Activated CD4-positive, alpha-beta T cell treated with anti-CD3 and anti-CD28 coated beads, Interleukin-2, amount 10 ng/mL, durations not matched to agents 24 days and 14 days (primary cell): ENCODE results near the gene ZNF638. TPM values are rescaled to one million over a fixed set of nuclear protein-coding genes. Genes with fewer than 3 reads are reported as not detected.

ENCODE experiments used
- DNase-seq: peaks from one replicate; pipeline ENCODE4 v3.0.0; 2022
- H3K27ac Mint-ChIP-seq: one replicate; pipeline ENCODE4 v1.8.0; 2022; ENCODE audit warnings: mild to moderate bottlenecking, mixed read lengths
- H3K27me3 Mint-ChIP-seq: one replicate; pipeline ENCODE4 v1.8.0; 2022; ENCODE audit warnings: mixed read lengths
- H3K36me3 Mint-ChIP-seq: one replicate; pipeline ENCODE4 v1.8.0; 2022; ENCODE audit warnings: low read depth, mild to moderate bottlenecking, mixed read lengths
- H3K4me1 Mint-ChIP-seq: one replicate; pipeline ENCODE4 v1.8.0; 2021; ENCODE audit warnings: mixed read lengths
- H3K4me3 Mint-ChIP-seq: one replicate; pipeline ENCODE4 v1.8.0; 2022; ENCODE audit warnings: mild to moderate bottlenecking, moderate library complexity, mixed read lengths
- H3K9me3 Mint-ChIP-seq: one replicate; pipeline ENCODE4 v1.8.0; 2021; ENCODE audit warnings: mixed read lengths
- intact Hi-C: fragments of 100-400 bp; cut with micrococcal nuclease; formaldehyde crosslinking; loops from one replicate; pipeline ENCODE4 v1.15.1; 2023
- total RNA-seq: library from RNA; stranded (reverse); gene quantifications from 2 replicates; pipeline ENCODE4 v1.2.3, GENCODE V29; 2022

Gene ZNF638, protein sequence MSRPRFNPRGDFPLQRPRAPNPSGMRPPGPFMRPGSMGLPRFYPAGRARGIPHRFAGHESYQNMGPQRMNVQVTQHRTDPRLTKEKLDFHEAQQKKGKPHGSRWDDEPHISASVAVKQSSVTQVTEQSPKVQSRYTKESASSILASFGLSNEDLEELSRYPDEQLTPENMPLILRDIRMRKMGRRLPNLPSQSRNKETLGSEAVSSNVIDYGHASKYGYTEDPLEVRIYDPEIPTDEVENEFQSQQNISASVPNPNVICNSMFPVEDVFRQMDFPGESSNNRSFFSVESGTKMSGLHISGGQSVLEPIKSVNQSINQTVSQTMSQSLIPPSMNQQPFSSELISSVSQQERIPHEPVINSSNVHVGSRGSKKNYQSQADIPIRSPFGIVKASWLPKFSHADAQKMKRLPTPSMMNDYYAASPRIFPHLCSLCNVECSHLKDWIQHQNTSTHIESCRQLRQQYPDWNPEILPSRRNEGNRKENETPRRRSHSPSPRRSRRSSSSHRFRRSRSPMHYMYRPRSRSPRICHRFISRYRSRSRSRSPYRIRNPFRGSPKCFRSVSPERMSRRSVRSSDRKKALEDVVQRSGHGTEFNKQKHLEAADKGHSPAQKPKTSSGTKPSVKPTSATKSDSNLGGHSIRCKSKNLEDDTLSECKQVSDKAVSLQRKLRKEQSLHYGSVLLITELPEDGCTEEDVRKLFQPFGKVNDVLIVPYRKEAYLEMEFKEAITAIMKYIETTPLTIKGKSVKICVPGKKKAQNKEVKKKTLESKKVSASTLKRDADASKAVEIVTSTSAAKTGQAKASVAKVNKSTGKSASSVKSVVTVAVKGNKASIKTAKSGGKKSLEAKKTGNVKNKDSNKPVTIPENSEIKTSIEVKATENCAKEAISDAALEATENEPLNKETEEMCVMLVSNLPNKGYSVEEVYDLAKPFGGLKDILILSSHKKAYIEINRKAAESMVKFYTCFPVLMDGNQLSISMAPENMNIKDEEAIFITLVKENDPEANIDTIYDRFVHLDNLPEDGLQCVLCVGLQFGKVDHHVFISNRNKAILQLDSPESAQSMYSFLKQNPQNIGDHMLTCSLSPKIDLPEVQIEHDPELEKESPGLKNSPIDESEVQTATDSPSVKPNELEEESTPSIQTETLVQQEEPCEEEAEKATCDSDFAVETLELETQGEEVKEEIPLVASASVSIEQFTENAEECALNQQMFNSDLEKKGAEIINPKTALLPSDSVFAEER (N-terminal part only)
- total RNA-seq: 90.2 and 91.5 TPM in 2 replicates

DNA sequence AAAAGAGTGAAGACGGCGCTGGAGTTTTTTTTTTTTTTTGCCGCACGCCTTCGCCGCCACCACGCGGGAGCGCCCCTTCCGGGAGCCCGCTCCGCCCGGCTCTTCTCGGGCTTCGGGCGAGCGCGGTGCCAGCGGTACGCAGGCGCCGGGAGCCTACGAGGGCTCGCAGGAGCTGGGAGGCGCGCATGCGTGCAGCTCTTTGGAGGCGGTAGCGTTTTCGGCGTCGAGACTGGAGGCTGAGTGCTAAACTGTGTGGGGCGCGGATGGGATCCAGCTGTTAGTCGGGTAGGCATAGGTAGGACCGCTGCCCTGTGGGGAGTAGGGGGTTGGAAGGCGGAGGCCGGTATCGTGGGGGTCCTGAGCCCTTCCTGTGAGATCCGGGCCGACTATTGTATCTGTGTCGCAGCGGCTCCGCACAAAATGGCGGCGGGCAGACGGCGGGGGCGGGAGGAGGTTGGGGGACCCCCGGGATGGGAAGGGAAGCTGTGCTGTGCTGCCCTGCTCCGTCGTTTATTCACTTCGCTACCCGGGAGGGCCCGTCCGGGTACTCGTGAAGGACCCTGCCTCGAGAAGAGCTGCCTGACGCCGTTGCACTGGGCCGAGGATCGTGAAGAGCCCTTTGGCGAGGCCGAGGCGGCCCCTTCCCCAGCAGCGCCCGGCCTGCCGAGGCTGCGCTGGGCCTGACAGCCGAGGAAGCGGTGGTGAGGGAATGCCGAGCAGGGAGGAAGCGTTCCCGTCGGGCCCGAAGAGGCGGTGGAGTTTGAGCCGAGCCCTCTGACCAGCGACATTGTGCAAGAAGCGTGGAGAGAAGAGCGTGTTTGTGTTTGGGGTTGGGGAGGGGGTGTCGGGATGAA lies at the start of gene ZNF638:
ZNF638 (plus strand) TSS at position 202 of the 854 bp plus-strand sequence. CDS start 17,173 bp downstream, outside the sequence.
- H3K27me3 Mint-ChIP-seq: peaks cover 12% of the 10 kb centered on the region
- H3K27ac Mint-ChIP-seq: peak within 1 kb of the TSS; percentile 100

DNA sequence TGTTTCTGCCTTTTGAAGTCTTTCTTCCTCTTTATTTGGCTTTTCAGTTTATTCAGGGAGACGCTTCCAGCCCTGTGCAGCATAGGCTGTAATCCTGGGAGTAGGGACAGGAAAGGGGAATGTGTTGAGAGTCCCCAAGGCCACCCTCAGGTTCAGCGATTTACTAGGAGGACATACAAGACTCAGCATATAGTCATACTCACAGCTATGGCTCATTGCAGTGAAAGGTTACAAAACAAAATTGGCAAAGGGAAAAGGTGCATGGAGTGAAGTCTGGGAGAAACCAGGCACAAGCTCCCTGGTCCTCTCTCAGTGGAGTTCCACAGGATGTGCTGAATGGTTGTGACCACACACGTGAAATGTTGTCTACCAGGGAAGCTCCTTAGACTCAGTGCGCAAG lies 49.6 kb upstream of the ZNF638 start:
- H3K27me3 Mint-ChIP-seq: peaks cover 53% of the 10 kb centered on the region
- no peaks in the 10 kb centered on the region for H3K9me3 Mint-ChIP-seq
- intact Hi-C loops: no loop called here
- H3K27ac Mint-ChIP-seq: no peak overlapping the region
- peaks cover 9% of the 10 kb centered on the region for H3K4me1 Mint-ChIP-seq
- H3K36me3 Mint-ChIP-seq: no peaks in the 10 kb centered on the region
- H3K4me3 Mint-ChIP-seq: no peak overlapping the region
- no peak for DNase-seq

More for the DNA sequence above, at the start of gene ZNF638:
- intact Hi-C loops: loop anchor here (1.0 to 2.0 kb wide), 4 partner anchors 21 to 264 kb away; partner anchors contain the start of genes MCEE, MPHOSPH10, NAGK and PAIP2B
- Mint-ChIP-seq H3K36me3 (peaks cover 24% of the 10 kb centered on the region), H3K4me3 (peak within 1 kb of the TSS; percentile 94), H3K9me3 (no peaks in the 10 kb centered on the region), H3K4me1 (peaks cover 20% of the 10 kb centered on the region)
- DNase-seq: peak; percentile 98

DNA sequence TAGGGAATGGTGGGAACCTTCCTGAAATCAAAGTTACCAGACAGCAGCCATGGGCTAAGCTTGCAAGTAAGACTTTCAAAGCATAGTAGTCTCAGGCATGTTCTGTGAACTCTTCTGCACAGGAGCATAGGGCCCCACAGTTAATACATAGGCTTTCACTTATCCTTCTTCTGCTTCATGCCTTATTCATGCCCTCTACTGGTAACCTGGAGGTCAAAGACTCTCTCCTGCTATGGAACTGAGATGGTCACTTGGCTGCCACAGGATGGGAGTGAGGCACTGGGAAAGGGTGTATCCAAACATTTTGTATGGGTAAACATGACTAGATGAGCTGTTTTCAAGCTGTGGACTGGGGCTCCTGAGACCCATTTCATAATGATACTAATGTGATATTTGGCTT lies 49.1 kb upstream of the ZNF638 start:
- Mint-ChIP-seq H3K27me3 (peaks cover 49% of the 10 kb centered on the region), H3K36me3 (no peaks in the 10 kb centered on the region), H3K27ac (no peak overlapping the region), H3K4me3 (no peak overlapping the region), H3K4me1 (peaks cover 5% of the 10 kb centered on the region), H3K9me3 (no peaks in the 10 kb centered on the region)
- intact Hi-C loops: no loop called here
- DNase-seq: no peak

DNA sequence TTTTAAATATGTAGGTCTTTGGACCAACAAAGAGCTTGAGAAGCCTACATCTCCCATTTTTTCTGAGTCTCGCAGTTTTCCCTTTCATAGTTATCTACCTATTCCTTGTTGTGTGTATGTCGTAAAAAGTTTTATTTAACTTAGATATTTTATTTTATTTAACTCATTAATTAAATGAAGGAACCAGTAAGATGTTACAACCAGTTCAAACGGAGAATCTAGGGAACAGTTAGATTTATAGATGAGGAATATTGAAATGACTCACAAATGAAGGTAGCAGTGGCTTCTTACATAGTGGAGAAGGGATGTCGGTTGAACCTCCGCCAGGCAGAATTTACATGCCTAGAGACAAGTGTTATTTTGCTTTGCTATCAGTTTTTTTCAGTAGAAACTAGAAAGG lies 48.5 kb upstream of the ZNF638 start:
- Mint-ChIP-seq H3K9me3 (no peaks in the 10 kb centered on the region), H3K27me3 (peaks cover 43% of the 10 kb centered on the region), H3K4me1 (no peaks in the 10 kb centered on the region), H3K4me3 (no peak overlapping the region), H3K36me3 (no peaks in the 10 kb centered on the region), H3K27ac (no peak overlapping the region)
- no peak for DNase-seq
- intact Hi-C loops: no loop called here

DNA sequence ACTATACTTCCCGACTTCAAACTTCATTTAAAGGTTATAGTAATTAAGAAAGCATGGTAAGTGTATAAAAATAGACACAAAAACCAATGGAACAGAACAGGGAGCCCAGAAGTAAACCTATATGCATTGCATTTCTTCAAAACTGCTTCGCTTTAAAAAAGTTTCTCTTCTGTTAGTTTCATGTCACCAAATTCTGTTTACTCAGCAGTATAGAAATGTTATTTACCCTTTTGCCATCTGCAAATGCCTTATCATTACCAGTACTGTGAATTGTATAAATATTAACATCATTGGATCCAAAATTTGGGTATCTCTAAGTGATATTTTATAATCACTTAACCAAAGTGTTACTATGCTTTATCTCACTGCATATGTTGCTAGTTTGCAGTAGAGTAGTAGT lies 45.9 kb upstream of the ZNF638 start:
- intact Hi-C loops: no loop called here
- H3K4me1 Mint-ChIP-seq: no peaks in the 10 kb centered on the region

DNA sequence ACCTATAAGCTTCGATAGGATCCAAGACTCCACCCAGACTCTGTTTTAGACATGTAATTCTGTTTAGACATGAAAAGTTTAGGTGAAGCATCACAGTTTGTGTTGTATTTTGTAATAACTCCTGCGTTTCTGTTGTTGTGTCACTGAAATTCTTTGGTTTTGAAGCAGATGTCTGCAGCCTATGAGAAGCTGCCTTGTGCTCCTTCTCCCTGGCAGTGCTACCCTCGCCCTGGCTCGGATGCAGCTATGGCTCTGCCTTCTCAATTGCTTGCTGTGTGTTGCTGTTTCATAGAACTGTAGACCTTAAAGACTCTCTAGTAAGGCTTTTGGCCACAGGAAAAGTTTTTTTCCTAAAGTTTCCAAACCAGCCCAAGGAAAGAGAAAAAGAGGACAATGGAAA lies 40.2 kb upstream of the ZNF638 start:
- intact Hi-C loops: no loop called here
- no peaks in the 10 kb centered on the region for H3K4me1 Mint-ChIP-seq
- no peaks in the 10 kb centered on the region for H3K9me3 Mint-ChIP-seq
- no peak overlapping the region for H3K4me3 Mint-ChIP-seq
- no peaks in the 10 kb centered on the region for H3K36me3 Mint-ChIP-seq
- DNase-seq: no peak
- H3K27me3 Mint-ChIP-seq: peaks cover 8% of the 10 kb centered on the region
- no peak overlapping the region for H3K27ac Mint-ChIP-seq

More for the DNA sequence above, 45.9 kb upstream of the ZNF638 start:
- Mint-ChIP-seq H3K9me3 (no peaks in the 10 kb centered on the region), H3K27ac (no peak overlapping the region), H3K27me3 (peaks cover 29% of the 10 kb centered on the region), H3K36me3 (no peaks in the 10 kb centered on the region), H3K4me3 (no peak overlapping the region)
- no peak for DNase-seq

DNA sequence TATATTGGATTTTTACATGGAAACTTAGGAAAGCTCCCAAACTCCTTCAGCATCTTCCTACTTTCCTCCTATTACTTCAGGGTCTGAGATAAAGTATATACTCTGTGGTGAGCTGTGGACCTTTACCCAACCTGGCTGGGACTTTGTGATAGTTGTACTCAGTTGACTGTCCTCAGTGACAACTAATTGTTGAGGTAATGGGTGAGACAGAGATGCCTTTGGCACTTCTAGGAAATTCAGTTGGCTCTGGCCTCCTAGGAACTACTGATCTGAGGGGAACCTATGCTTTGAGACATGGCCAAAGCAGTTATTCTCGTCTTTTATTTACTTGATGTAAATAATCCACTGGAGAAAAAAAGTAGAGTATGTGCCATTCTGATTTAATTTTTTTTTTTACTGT lies 39.4 kb upstream of the ZNF638 start:
- DNase-seq: no peak
- intact Hi-C loops: no loop called here
- Mint-ChIP-seq H3K9me3 (no peaks in the 10 kb centered on the region), H3K27ac (no peak overlapping the region), H3K4me1 (no peaks in the 10 kb centered on the region), H3K4me3 (no peak overlapping the region), H3K36me3 (no peaks in the 10 kb centered on the region), H3K27me3 (peaks cover 10% of the 10 kb centered on the region)

DNA sequence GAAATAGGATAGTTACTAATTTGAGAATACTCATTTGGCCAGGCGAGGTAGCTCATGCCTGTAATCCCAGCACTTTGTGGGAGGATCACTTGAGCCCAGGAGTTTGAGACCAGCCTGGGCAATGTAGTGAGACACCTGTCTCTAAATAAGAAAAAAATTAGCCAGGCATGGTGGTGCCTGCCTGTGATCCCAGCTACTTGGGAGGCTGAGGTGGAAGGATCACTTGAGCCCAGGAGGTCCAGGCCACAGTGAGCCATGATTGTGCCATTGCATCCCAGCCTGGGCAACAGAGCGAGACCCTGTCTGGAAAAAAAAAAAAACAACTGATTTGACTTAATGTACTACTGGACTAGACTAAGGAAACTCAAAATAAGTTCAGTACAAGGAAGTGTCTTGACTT lies 32.7 kb upstream of the ZNF638 start:
- Mint-ChIP-seq H3K4me3 (no peak overlapping the region), H3K36me3 (no peaks in the 10 kb centered on the region), H3K27me3 (peaks cover 8% of the 10 kb centered on the region), H3K4me1 (no peaks in the 10 kb centered on the region), H3K27ac (no peak overlapping the region), H3K9me3 (no peaks in the 10 kb centered on the region)
- intact Hi-C loops: loop anchor here (1.0 kb wide), 1 partner anchor 211 kb away; no protein-coding TSS in a partner anchor
- no peak for DNase-seq

DNA sequence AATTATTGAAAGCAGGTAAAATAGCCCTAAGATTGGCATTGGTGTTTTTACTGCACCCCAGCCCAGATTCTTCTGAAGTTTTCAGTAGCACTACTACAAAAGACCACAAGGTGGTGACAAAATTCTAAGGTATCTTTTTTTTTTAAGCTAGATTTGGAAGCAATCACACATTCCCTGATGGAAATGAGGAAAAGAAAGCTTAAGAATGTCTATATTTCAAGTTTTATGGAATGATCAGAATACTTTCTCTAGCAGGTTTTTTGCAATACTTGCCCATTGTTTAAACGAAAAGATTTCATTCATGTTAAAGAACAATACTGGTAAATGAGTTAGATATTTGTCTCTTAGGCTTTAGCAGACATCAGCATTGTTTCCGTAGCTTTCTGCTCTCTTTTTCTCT lies 32.1 kb upstream of the ZNF638 start:
- H3K27ac Mint-ChIP-seq: no peak overlapping the region
- intact Hi-C loops: loop anchor here (1.0 kb wide), 1 partner anchor 211 kb away; no protein-coding TSS in a partner anchor
- H3K27me3 Mint-ChIP-seq: peaks cover 9% of the 10 kb centered on the region
- no peaks in the 10 kb centered on the region for H3K36me3 Mint-ChIP-seq
- DNase-seq: peak; percentile 67
- H3K9me3 Mint-ChIP-seq: no peaks in the 10 kb centered on the region
- H3K4me1 Mint-ChIP-seq: no peaks in the 10 kb centered on the region
- no peak overlapping the region for H3K4me3 Mint-ChIP-seq

DNA sequence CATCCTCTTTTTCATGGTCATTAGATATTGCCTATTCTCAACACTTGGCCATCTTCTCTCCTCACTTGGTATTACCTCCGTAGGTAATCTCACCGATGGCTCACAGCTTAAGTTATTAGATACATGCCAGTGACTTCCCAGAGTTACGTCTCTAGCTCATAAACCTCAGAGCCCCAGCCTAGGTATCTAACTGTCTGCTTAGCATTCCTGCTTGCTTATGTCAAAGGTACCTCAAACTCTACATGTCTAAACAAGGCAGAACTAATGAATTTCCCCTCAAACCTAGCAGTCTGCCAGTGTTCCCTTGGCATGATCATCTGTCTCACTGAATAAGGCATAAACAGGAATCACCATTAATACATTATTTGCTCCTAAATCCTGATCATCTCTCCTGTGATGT lies 27.7 kb upstream of the ZNF638 start:
- no peaks in the 10 kb centered on the region for H3K36me3 Mint-ChIP-seq
- peaks cover 11% of the 10 kb centered on the region for H3K27me3 Mint-ChIP-seq
- H3K27ac Mint-ChIP-seq: no peak overlapping the region
- no peaks in the 10 kb centered on the region for H3K9me3 Mint-ChIP-seq
- no peaks in the 10 kb centered on the region for H3K4me1 Mint-ChIP-seq
- H3K4me3 Mint-ChIP-seq: no peak overlapping the region
- DNase-seq: no peak
- intact Hi-C loops: no loop called here

DNA sequence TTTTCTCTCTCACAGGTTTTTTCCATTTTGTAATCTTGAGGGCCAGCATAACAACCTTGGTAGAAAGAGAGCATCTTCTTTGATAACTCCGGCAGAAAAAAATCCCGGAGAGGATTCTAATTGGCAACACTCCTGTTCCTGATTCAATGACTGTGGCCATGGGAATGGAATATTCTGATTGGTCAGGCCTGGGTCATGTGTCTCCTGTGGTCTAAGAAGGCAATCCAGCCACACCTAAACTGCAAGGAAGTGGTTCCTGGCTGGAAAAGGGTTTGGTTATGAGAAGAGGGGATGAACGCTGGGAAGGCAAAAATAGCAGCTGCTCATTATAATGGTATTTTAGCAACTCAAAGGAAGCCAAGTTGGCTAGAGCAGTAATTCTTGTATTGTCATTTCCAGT lies 24.8 kb upstream of the ZNF638 start:
- no peak overlapping the region for H3K4me3 Mint-ChIP-seq
- no peaks in the 10 kb centered on the region for H3K36me3 Mint-ChIP-seq
- intact Hi-C loops: no loop called here

DNA sequence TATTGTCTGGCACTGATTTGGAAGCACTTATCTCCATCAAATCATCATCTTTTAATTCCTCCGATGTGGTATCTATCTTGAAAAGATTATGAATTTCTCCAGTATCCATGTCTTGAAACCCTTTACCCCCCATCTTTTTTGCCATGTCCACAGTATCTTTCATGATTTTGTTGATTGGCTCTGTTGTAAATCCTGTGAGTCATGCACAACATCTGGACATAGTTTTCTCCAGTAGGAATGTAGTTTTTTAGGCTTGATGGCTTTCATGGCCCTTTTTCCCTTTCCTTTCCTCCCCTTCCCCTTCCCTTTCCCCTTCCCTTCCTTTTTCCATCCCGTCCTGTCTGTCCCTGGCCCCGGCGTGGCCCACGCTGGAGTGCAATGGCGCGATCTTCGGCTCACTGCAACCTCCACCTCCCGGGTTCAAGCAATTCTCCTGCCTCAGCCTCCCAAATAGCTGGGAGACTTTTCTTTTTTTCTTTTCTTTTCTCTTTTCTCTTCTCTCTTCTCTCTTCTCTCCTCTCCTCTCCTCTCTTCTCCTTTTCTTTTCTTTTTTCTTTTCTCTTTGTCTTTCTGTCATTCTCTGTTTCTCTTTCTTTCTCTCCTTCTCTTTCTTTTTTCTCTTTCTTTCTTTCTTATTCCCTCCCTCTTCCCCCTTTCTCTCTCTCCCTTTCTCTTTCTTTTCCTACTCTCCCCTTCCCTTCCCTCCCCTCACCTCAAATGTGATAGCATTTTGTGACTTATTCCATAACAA lies 18.4 kb upstream of the ZNF638 start:
- Mint-ChIP-seq H3K36me3 (no peaks in the 10 kb centered on the region), H3K4me3 (no peak overlapping the region), H3K9me3 (peaks cover 9% of the 10 kb centered on the region), H3K27ac (no peak overlapping the region), H3K27me3 (peaks cover 19% of the 10 kb centered on the region), H3K4me1 (no peaks in the 10 kb centered on the region)
- intact Hi-C loops: no loop called here
- no peak for DNase-seq

More for the DNA sequence above, 24.8 kb upstream of the ZNF638 start:
- peaks cover 16% of the 10 kb centered on the region for H3K27me3 Mint-ChIP-seq
- no peaks in the 10 kb centered on the region for H3K4me1 Mint-ChIP-seq
- DNase-seq: no peak
- no peaks in the 10 kb centered on the region for H3K9me3 Mint-ChIP-seq
- H3K27ac Mint-ChIP-seq: no peak overlapping the region
